Brain microvascular endothelial cell (primary cell): Measurements from ENCODE around the gene CRAMP1.
"Not testable (repeated sequence)": the region's sequence is repeated elsewhere in the genome, so short reads cannot be mapped to it uniquely, and the experiment has no call there.

Experiments used
- DNase-seq: peaks from one replicate; pipeline ENCODE4 v3.0.0-alpha.2; 2020
- H3K27ac ChIP-seq: fragments of 250-450 bp; sonication (Bioruptor Pico); 2 replicates; pipeline ENCODE4 v1.5.1; 2020; ENCODE audit warnings: mild to moderate bottlenecking, moderate library complexity
- H3K27me3 ChIP-seq: fragments of 250-450 bp; sonication (Bioruptor Pico); replicated peaks from 2 replicates; pipeline ENCODE4 v1.5.1; 2020; ENCODE audit warnings: mild to moderate bottlenecking
- H3K36me3 ChIP-seq: fragments of 250-450 bp; sonication (Bioruptor Pico); replicated peaks from 2 replicates; pipeline ENCODE4 v1.5.1; 2020; ENCODE audit warnings: mild to moderate bottlenecking
- H3K4me3 ChIP-seq: 2 replicates; pipeline ENCODE4 v1.5.1; 2011; ENCODE audit warnings: low read depth, mild to moderate bottlenecking, control low read depth, low read length, moderate library complexity
- CTCF ChIP-seq: IDR thresholded peaks from 2 replicates; pipeline ENCODE4 v1.5.1; 2011; ENCODE audit warnings: low read depth, mild to moderate bottlenecking, moderate library complexity, low read length, control low read depth, inconsistent platforms; ENCODE audit errors: missing control alignments
- in situ Hi-C: cut with HindIII; loops from 2 replicates; pipeline ENCODE4 v1.10.0; 2017; ENCODE audit warnings: low sequenced_read_pairs, low pct_ligation_motif_present

Gene CRAMP1

GRCh38 chr16:1700246-1700645 lies 88.1 kb downstream of the CRAMP1 start:
- no peak overlapping the region for H3K27ac ChIP-seq

GRCh38 chr16:1701216-1701878 lies 89.2 kb downstream of the CRAMP1 start:
- no peak overlapping the region for H3K4me3 ChIP-seq
- H3K27ac ChIP-seq, result no peak overlapping the region
- no peak for TF ChIP-seq CTCF
- no peaks in the 10 kb centered on the region for H3K27me3 ChIP-seq
- H3K36me3 ChIP-seq, result peaks cover 47% of the 10 kb centered on the region
- in situ Hi-C loops, result no loop called here
- no peak for DNase-seq

More at GRCh38 chr16:1700246-1700645, 88.1 kb downstream of the CRAMP1 start:
- no peak for DNase-seq
- TF ChIP-seq CTCF, result no peak
- in situ Hi-C loops, result no loop called here
- Histone ChIP-seq H3K27me3 (no peaks in the 10 kb centered on the region), H3K36me3 (peaks cover 47% of the 10 kb centered on the region), H3K4me3 (no peak overlapping the region)

- Histone ChIP-seq H3K27ac (peak overlapping the region; percentile 90), H3K36me3 (peaks cover 19% of the 10 kb centered on the region), H3K4me3 (peak overlapping the region; percentile 98)
- in situ Hi-C loops, H3K27me3 ChIP-seq: not testable (repeated sequence)
- DNase-seq, result peak; percentile 56
Measured at GRCh38 chr16:1705324-1705687, 93.1 kb downstream of the CRAMP1 start.

GRCh38 chr16:1705688-1706385 lies 93.7 kb downstream of the CRAMP1 start, which contains the start of gene MAPK8IP3:
TSS of gene MAPK8IP3 (plus strand) at chr16:1706195. CDS start at chr16:1706340, 145 bp downstream.
- DNase-seq, result peak; percentile 77
- Histone ChIP-seq H3K27me3 (no peaks in the 10 kb centered on the region), H3K36me3 (peaks cover 13% of the 10 kb centered on the region), H3K4me3 (peak within 1 kb of the TSS; percentile 98), H3K27ac (peak within 1 kb of the TSS; percentile 90)
- in situ Hi-C loops, result no loop called here
- peak; percentile 53 for TF ChIP-seq CTCF

- H3K36me3 ChIP-seq, result peaks cover 10% of the 10 kb centered on the region
- H3K4me3 ChIP-seq, result peak overlapping the region; percentile 98
- no peak for TF ChIP-seq CTCF
- in situ Hi-C loops, result no loop called here
- DNase-seq, result peak; percentile 21
- H3K27me3 ChIP-seq, result no peaks in the 10 kb centered on the region
- H3K27ac ChIP-seq, result peak overlapping the region; percentile 90
Measured at GRCh38 chr16:1706386-1707192, 94.4 kb downstream of the CRAMP1 start.
